B cell (primary cell): ENCODE measurements around the gene ZNF618. TPM values are rescaled to one million over a fixed set of nuclear protein-coding genes. Genes with fewer than 3 reads are reported as not detected.

Experiments used
- ATAC-seq: fragments of 200-7000 bp; cut with Tn5 transposase; one replicate; pipeline ENCODE4 v1.10.0; 2021; ENCODE audit warnings: low read depth, mild to moderate bottlenecking, moderate number of reproducible peaks, moderate library complexity
- CTCF ChIA-PET: fragments of 350-600 bp; sonication (Branson Sonifier 250); formaldehyde crosslinking; loops from one replicate; lab custom pipeline; 2021; ENCODE audit warnings: antibody characterized with exemption, inconsistent platforms; lab: Charles Lee
- POLR2A ChIA-PET: fragments of 350-600 bp; sonication (Branson Sonifier 250); formaldehyde crosslinking; loops from one replicate; lab custom pipeline; 2021; ENCODE audit warnings: antibody characterized with exemption; lab: Charles Lee
- DNase-seq: peaks from one replicate; pipeline ENCODE4 v3.0.0; 2013
- H2AFZ ChIP-seq: 2 replicates; pipeline ENCODE4 v1.6.1; 2012; ENCODE audit warnings: mild to moderate bottlenecking, low read depth, low read length; ENCODE audit not compliant: insufficient read depth, poor library complexity, severe bottlenecking
- H3K27ac ChIP-seq, 2 donors: 1 replicate in 1 of 2; 2 replicates in 1 of 2; pipeline ENCODE4 v1.5.1; 2012 to 2013; ENCODE audit warnings: low read length in 2 of 2, mild to moderate bottlenecking in 2 of 2, moderate library complexity in 1 of 2
- H3K27me3 ChIP-seq, 4 experiments: fragments of 200-600 bp in 1 of 4; sonication (generic) in 1 of 4; replicated peaks in 1 of 4; 1 replicate in 2 of 4; 2 replicates in 2 of 4; pipeline versions ENCODE4 v1.6.1 to v1.7.0; 2013 to 2016; ENCODE audit warnings: low read length in 3 of 4, mild to moderate bottlenecking in 2 of 4, mixed read lengths in 1 of 4, moderate library complexity in 1 of 4; ENCODE audit not compliant: insufficient read depth in 4 of 4, control insufficient read depth in 3 of 4; ENCODE audit errors: control extremely low read depth in 1 of 4
- H3K36me3 ChIP-seq, 2 experiments: replicated peaks in 1 of 2; 1 replicate in 1 of 2; 2 replicates in 1 of 2; pipeline versions ENCODE4 v1.6.1 to v1.7.1; 2013; ENCODE audit warnings: low read length in 1 of 2; ENCODE audit not compliant: insufficient read depth in 2 of 2, control insufficient read depth in 1 of 2; ENCODE audit errors: control extremely low read depth in 1 of 2, extremely low read depth in 1 of 2
- H3K4me1 ChIP-seq, 2 donors: fragments of 200-600 bp in 1 of 2; sonication (generic) in 1 of 2; 1 replicate in 1 of 2; 2 replicates in 1 of 2; pipeline versions ENCODE4 v1.5.1 to v1.6.1; 2013 to 2017; ENCODE audit warnings: low read length in 2 of 2; ENCODE audit not compliant: control insufficient read depth in 2 of 2, insufficient read depth in 2 of 2
- H3K4me2 ChIP-seq: replicated peaks from 2 replicates; pipeline ENCODE3; 2012; ENCODE audit warnings: mild to moderate bottlenecking, low read depth, low read length; ENCODE audit not compliant: poor library complexity, severe bottlenecking
- H3K4me3 ChIP-seq, 5 experiments: fragments of 200-600 bp in 1 of 5; sonication (generic) in 1 of 5; 1 replicate in 3 of 5; 2 replicates in 2 of 5; pipeline versions ENCODE4 v1.5.1 to v1.7.0; 2011 to 2016; ENCODE audit warnings: low read length in 4 of 5, mild to moderate bottlenecking in 4 of 5, low read depth in 2 of 5, control low read depth in 1 of 5, moderate library complexity in 1 of 5; ENCODE audit not compliant: insufficient read depth in 1 of 5; ENCODE audit errors: control extremely low read depth in 1 of 5, extremely low read depth in 1 of 5
- H3K79me2 ChIP-seq: fragments of 200-600 bp; sonication (generic); one replicate; pipeline ENCODE4 v1.6.0; 2016; ENCODE audit warnings: low read length; ENCODE audit not compliant: control insufficient read depth, insufficient read depth
- H3K9ac ChIP-seq: fragments of 200-600 bp; sonication (generic); 2 replicates; pipeline ENCODE4 v1.6.1; 2017; ENCODE audit warnings: mild to moderate bottlenecking, low read length, moderate library complexity
- H3K9me3 ChIP-seq, 3 donors: one replicate each; pipeline versions ENCODE4 v1.6.1 to v1.7.1; 2013; ENCODE audit warnings: low read length in 2 of 3; ENCODE audit not compliant: control insufficient read depth in 2 of 3, insufficient read depth in 1 of 3; ENCODE audit errors: control extremely low read depth in 1 of 3
- H4K20me1 ChIP-seq: 2 replicates; pipeline ENCODE4 v1.6.0; 2012; ENCODE audit warnings: mild to moderate bottlenecking, low read length; ENCODE audit not compliant: insufficient read depth, control insufficient read depth, poor library complexity, severe bottlenecking
- H3K27ac Mint-ChIP-seq: one replicate; pipeline ENCODE4 v1.8.0; 2021; ENCODE audit warnings: mixed read lengths
- H3K27me3 Mint-ChIP-seq: one replicate; pipeline ENCODE4 v1.8.0; 2021; ENCODE audit warnings: mixed read lengths
- H3K4me1 Mint-ChIP-seq: one replicate; pipeline ENCODE4 v1.8.0; 2021; ENCODE audit warnings: mixed read lengths
- H3K4me3 Mint-ChIP-seq: one replicate; pipeline ENCODE4 v1.8.0; 2021; ENCODE audit warnings: mixed read lengths
- H3K9me3 Mint-ChIP-seq: one replicate; pipeline ENCODE4 v1.8.0; 2022; ENCODE audit warnings: mixed read lengths; ENCODE audit not compliant: insufficient read depth
- CTCF ChIP-seq: fragments of 200-600 bp; IDR thresholded peaks from one replicate; pipeline ENCODE4 v1.8.0; 2022; ENCODE audit warnings: antibody characterized with exemption, mild to moderate bottlenecking
- EZH2 ChIP-seq: IDR thresholded peaks from 2 replicates; pipeline ENCODE4 v1.6.1; 2012; ENCODE audit warnings: borderline replicate concordance, low read depth, mild to moderate bottlenecking, moderate library complexity, low read length; ENCODE audit not compliant: insufficient read depth, poor library complexity, severe bottlenecking
- WGBS: methylation state at CpG from one replicate; pipeline ENCODE4 v1.1.5; 2013; ENCODE audit warnings: missing lambda C conversion rate; ENCODE audit not compliant: insufficient coverage; 5-methylcytosine and 5-hydroxymethylcytosine counted together
- intact Hi-C: fragments of 100-400 bp; cut with micrococcal nuclease; formaldehyde crosslinking; loops from one replicate; pipeline ENCODE4 v1.10.0; 2022
- polyA plus RNA-seq: library from polyadenylated mRNA; depleted of rRNA; stranded (reverse); fragments of >200 nt; gene quantifications from 2 replicates; pipeline ENCODE4 v1.2.3, GENCODE V29; 2012
- total RNA-seq, 2 donors: library from RNA; stranded (reverse); fragments of 120-200 nt in 1 of 2; gene quantifications; 1 replicate in 1 of 2; 2 replicates in 1 of 2; pipeline versions ENCODE4 v1.2.3 to v1.2.4, GENCODE V29; 2013 to 2022

The ZNF618 gene
- total and polyA plus RNA-seq, 2 donors (not counting 1 experiment from before 2014, with no cell fraction given): 1.4 to 2.5 TPM

DNA sequence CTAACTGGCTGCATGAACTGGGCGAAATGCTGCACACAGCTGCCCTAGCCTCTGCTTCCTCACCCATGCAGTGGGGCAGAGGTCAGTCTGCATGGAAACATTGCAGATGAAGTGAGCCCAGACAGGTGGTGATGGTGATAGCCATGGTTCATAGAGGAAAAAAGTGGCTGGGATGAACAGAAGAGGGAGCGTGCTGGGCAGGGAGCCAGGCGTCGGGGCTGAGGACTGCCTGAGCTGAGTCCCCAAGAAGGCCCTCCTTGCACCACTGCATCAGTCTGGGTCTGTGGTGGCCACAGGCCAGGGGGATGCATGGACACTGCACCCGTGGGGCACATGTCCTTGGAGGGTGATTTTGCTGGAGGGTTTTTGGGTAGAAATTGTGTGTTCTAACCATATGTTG, 121.5 kb downstream of the ZNF618 start:
- CTCF ChIA-PET: no interaction called here
- DNase-seq: no peak
- H3K9me3 Mint-ChIP-seq: no peaks in the 10 kb centered on the region

DNA sequence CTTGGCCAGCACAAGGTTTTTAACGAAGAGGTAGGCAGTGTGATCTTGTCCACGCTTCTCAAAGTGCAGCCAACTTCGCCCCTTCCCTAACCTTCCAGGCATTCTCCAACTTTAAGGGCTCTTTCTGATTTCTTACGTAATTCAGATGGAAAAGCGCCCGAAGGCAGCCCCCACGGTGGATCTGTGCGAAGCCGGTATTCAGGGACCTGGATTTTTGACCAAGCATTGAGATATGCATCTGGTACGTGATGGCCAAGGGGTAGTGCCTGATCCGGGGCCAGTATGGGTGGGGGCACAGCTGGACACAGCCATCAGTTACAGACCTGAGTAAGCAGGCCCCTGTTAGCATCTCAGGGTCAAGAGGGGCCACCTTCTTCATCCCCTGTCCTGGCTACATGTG, 122.0 kb downstream of the ZNF618 start:
- H3K4me3 Mint-ChIP-seq: no peak overlapping the region

More for the DNA sequence above, 121.5 kb downstream of the ZNF618 start:
- Histone ChIP-seq H3K27me3 (no peaks in the 10 kb centered on the region), H3K9me3 (no peaks in the 10 kb centered on the region), H3K79me2 (no peaks in the 10 kb centered on the region), H3K4me2 (no peak overlapping the region), H2AFZ (no peak overlapping the region), H3K4me3 (no peak overlapping the region), H3K36me3 (no peaks in the 10 kb centered on the region), H4K20me1 (no peaks in the 10 kb centered on the region), H3K27ac (no peak overlapping the region), H3K9ac (no peak overlapping the region), H3K4me1 (peaks cover 18% of the 10 kb centered on the region in 2 donors)
- TF ChIP-seq CTCF: no peak
- no peak for TF ChIP-seq EZH2
- Mint-ChIP-seq H3K4me1 (peaks cover 18% of the 10 kb centered on the region), H3K27ac (no peak overlapping the region), H3K4me3 (no peak overlapping the region), H3K27me3 (no peaks in the 10 kb centered on the region)
- ATAC-seq: no peak
- intact Hi-C loops: no loop called here
- POLR2A ChIA-PET: no interaction called here
- WGBS: 98% methylated on average over 4 of the region's 5 CpGs

More for the DNA sequence above, 122.0 kb downstream of the ZNF618 start:
- DNase-seq (no peak), ATAC-seq (no peak)
- no peaks in the 10 kb centered on the region for H3K36me3 ChIP-seq
- no peaks in the 10 kb centered on the region for H3K9me3 ChIP-seq
- peaks cover 12% of the 10 kb centered on the region for H3K4me1 Mint-ChIP-seq
- no peaks in the 10 kb centered on the region for H3K27me3 ChIP-seq
- no peaks in the 10 kb centered on the region for H3K79me2 ChIP-seq
- CTCF ChIA-PET: no interaction called here
- H4K20me1 ChIP-seq: no peaks in the 10 kb centered on the region
- H3K4me3 ChIP-seq: no peak overlapping the region
- H3K4me2 ChIP-seq: no peak overlapping the region
- POLR2A ChIA-PET: no interaction called here
- WGBS: 95% methylated on average over 10 of the region's 11 CpGs
- peaks cover 13% of the 10 kb centered on the region in 2 donors for H3K4me1 ChIP-seq
- no peak overlapping the region for H3K9ac ChIP-seq
- TF ChIP-seq EZH2 (no peak), CTCF (no peak)
- no peak overlapping the region for H3K27ac Mint-ChIP-seq
- no peaks in the 10 kb centered on the region for H3K27me3 Mint-ChIP-seq
- H2AFZ ChIP-seq: no peak overlapping the region
- H3K27ac ChIP-seq: no peak overlapping the region
- H3K9me3 Mint-ChIP-seq: no peaks in the 10 kb centered on the region
- intact Hi-C loops: no loop called here
